Measurements from ENCODE around the gene ARFGAP1.
"Not testable (repeated sequence)": the region's sequence is repeated elsewhere in the genome, so short reads cannot be mapped to it uniquely, and the experiment has no call there.

ARFGAP1 gene

GRCh38 chr20:63240004-63240403 lies 32.6 kb upstream of the ARFGAP1 start:
- no peak for DNase-seq (ENCODE audit: low read depth)

- DNase-seq (ENCODE audit: low read depth): no peak
Measured at GRCh38 chr20:63241272-63241671, 31.3 kb upstream of the ARFGAP1 start.

- DNase-seq (ENCODE audit: low read depth): no peak
Measured at GRCh38 chr20:63242736-63243135, 29.9 kb upstream of the ARFGAP1 start.

GRCh38 chr20:63243604-63244247 lies 28.9 kb upstream of the ARFGAP1 start:
- DNase-seq (ENCODE audit: low read depth): no peak

GRCh38 chr20:63244468-63244867 lies 28.1 kb upstream of the ARFGAP1 start:
- DNase-seq (ENCODE audit: low read depth): no peak

- no peak for DNase-seq (ENCODE audit: low read depth)
Measured at GRCh38 chr20:63246490-63247288, 25.9 kb upstream of the ARFGAP1 start.

- DNase-seq (ENCODE audit: low read depth): no peak
Measured at GRCh38 chr20:63247671-63248228, 24.9 kb upstream of the ARFGAP1 start.

GRCh38 chr20:63248835-63249591 lies 23.6 kb upstream of the ARFGAP1 start:
- DNase-seq (ENCODE audit: low read depth): no peak

- no peak for DNase-seq (ENCODE audit: low read depth)
Measured at GRCh38 chr20:63249891-63250290, 22.7 kb upstream of the ARFGAP1 start.

- not testable (repeated sequence) for DNase-seq (ENCODE audit: low read depth)
Measured at GRCh38 chr20:63251350-63251749, 21.3 kb upstream of the ARFGAP1 start.

- DNase-seq (ENCODE audit: low read depth): no peak
Measured at GRCh38 chr20:63252284-63252711, 20.3 kb upstream of the ARFGAP1 start.

- DNase-seq (ENCODE audit: low read depth): no peak
Measured at GRCh38 chr20:63253065-63253437, 19.6 kb upstream of the ARFGAP1 start.

GRCh38 chr20:63253438-63254231 lies 19.0 kb upstream of the ARFGAP1 start:
- no peak for DNase-seq (ENCODE audit: low read depth)

GRCh38 chr20:63254232-63254605 lies 18.4 kb upstream of the ARFGAP1 start, which contains the start of gene NKAIN4:
NKAIN4 (minus strand) TSS chr20:63254463; CDS start chr20:63254450, 13 bp downstream.
- DNase-seq (ENCODE audit: low read depth): no peak

- no peak for DNase-seq (ENCODE audit: low read depth)
Measured at GRCh38 chr20:63254606-63255384, 17.8 kb upstream of the ARFGAP1 start.

GRCh38 chr20:63255931-63256704 lies 16.5 kb upstream of the ARFGAP1 start:
- no peak for DNase-seq (ENCODE audit: low read depth)

GRCh38 chr20:63256954-63257353 lies 15.7 kb upstream of the ARFGAP1 start:
- no peak for DNase-seq (ENCODE audit: low read depth)

- no peak for DNase-seq (ENCODE audit: low read depth)
Measured at GRCh38 chr20:63257629-63258028, 15.0 kb upstream of the ARFGAP1 start.

GRCh38 chr20:63258781-63259180 lies 13.8 kb upstream of the ARFGAP1 start:
- no peak for DNase-seq (ENCODE audit: low read depth)
